Tibial artery (tissue), 4 donors: ENCODE measurements around the gene NASP.

Experiments used
- DNase-seq, 2 donors: peaks; one replicate each; pipeline ENCODE4 v3.0.0-alpha.2; 2019
- H3K27ac ChIP-seq, 2 donors: fragments of 200-600 bp; sonication (generic) in 1 of 2; 1 replicate in 1 of 2; 2 replicates in 1 of 2; pipeline ENCODE4 v1.5.1; 2018 to 2019; ENCODE audit warnings: mild to moderate bottlenecking in 1 of 2
- H3K27me3 ChIP-seq, 2 donors: fragments of 200-600 bp; sonication (generic) in 1 of 2; one replicate each; pipeline versions ENCODE4 v1.5.1 to v1.6.0; 2016 to 2019
- H3K36me3 ChIP-seq, 3 donors: fragments of 200-600 bp; sonication (generic) in 2 of 3; one replicate each; pipeline ENCODE4 v1.5.1; 2016 to 2019; ENCODE audit warnings: mild to moderate bottlenecking in 2 of 3
- H3K4me1 ChIP-seq, 4 donors: fragments of 200-600 bp; sonication (generic) in 2 of 4; 1 replicate in 3 of 4; 2 replicates in 1 of 4; pipeline ENCODE4 v1.5.1; 2016 to 2019
- H3K4me3 ChIP-seq, 2 donors: fragments of 200-600 bp; sonication (generic) in 1 of 2; 1 replicate in 1 of 2; 2 replicates in 1 of 2; pipeline ENCODE4 v1.5.1; 2018 to 2019; ENCODE audit warnings: mild to moderate bottlenecking in 2 of 2
- H3K9me3 ChIP-seq, 3 donors: fragments of 200-600 bp; sonication (generic) in 1 of 3; one replicate each; pipeline ENCODE4 v1.5.1; 2016 to 2019
- CTCF ChIP-seq, 2 experiments: fragments of 200-600 bp in 1 of 2; fragments of 450-650 bp in 1 of 2; IDR thresholded peaks; one replicate each; pipeline ENCODE4 v1.5.1; 2017 to 2019; ENCODE audit warnings: antibody characterized with exemption in 2 of 2, mild to moderate bottlenecking in 1 of 2, moderate library complexity in 1 of 2
- intact Hi-C: fragments of 100-400 bp; cut with DNase I; formaldehyde crosslinking; loops from one replicate; pipeline ENCODE4 v1.15.0; 2023; ENCODE audit warnings: low total_unique reads

NASP gene

GRCh38 chr1:45543581-45544417 is 40.0 kb upstream of the NASP start:
- peak; percentile 64 to 76 for DNase-seq
- H3K27ac ChIP-seq = no peak overlapping the region

GRCh38 chr1:45544530-45544929 is 39.3 kb upstream of the NASP start:
- no peak for DNase-seq
- no peaks in the 10 kb centered on the region for H3K36me3 ChIP-seq
- H3K9me3 ChIP-seq = no peaks in the 10 kb centered on the region
- H3K27ac ChIP-seq = no peak overlapping the region
- H3K27me3 ChIP-seq = no peaks in the 10 kb centered on the region
- no peak for TF ChIP-seq CTCF (IDR thresholded peaks at IDR 0.05)
- no peaks in the 10 kb centered on the region for H3K4me1 ChIP-seq
- H3K4me3 ChIP-seq = no peak overlapping the region
- intact Hi-C loops = no loop called here

More at GRCh38 chr1:45543581-45544417, 40.0 kb upstream of the NASP start:
- Histone ChIP-seq H3K4me1 (no peaks in the 10 kb centered on the region), H3K9me3 (no peaks in the 10 kb centered on the region), H3K36me3 (no peaks in the 10 kb centered on the region), H3K27me3 (no peaks in the 10 kb centered on the region), H3K4me3 (no peak overlapping the region)
- intact Hi-C loops = no loop called here
- no peak for TF ChIP-seq CTCF (IDR thresholded peaks at IDR 0.05)

- TF ChIP-seq CTCF (IDR thresholded peaks at IDR 0.05) = no peak
- H3K27ac ChIP-seq = no peak overlapping the region
- no peak overlapping the region for H3K4me3 ChIP-seq
- no peaks in the 10 kb centered on the region for H3K36me3 ChIP-seq
- H3K4me1 ChIP-seq = peaks cover 0 to 3% (median 1%) of the 10 kb centered on the region in 4 donors
- intact Hi-C loops = no loop called here
- DNase-seq = no peak
- H3K27me3 ChIP-seq = no peaks in the 10 kb centered on the region
- H3K9me3 ChIP-seq = no peaks in the 10 kb centered on the region
These were observed 38.8 kb upstream of the NASP start for GRCh38 chr1:45545019-45545493.

DNA sequence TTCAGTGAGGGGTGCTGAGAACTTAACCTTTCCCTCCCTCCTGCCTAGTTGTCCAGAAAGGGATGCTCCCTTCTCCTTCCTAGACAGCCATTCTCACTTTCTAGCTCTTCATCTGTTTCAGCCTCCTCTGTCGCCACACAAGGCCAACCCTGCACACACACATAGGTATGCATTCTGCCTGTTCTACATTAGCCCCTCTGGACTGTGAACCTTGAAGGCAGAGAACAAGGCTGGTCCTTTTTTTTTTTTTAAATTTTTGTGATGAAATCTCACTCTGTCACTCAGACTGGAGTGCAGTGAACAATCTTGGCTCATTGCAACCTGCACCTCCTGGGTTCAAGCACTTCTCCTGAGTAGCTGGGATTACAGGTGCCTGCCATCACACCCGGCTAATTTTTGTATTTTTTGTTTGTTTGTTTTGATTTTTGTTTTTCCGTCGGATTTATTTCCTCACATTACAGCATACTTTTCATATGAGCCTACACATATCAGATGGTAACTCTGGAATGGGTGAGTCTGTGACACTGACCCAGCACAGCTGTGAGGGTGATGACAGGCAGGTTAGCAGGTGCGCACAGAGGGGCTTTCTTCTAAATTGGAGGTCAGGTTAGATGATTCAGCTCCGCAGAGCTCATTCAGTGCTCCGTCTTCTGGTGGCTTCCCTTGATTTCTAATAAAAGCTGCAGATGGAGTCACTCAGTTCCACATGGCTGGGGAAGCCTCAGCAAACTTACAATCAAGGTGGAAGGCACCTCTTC is 38.1 kb upstream of the NASP start:
- DNase-seq = no peak
- no peaks in the 10 kb centered on the region for H3K9me3 ChIP-seq
- no peaks in the 10 kb centered on the region for H3K27me3 ChIP-seq
- peaks cover 0 to 7% (median 3%) of the 10 kb centered on the region in 4 donors for H3K4me1 ChIP-seq
- intact Hi-C loops = no loop called here
- H3K27ac ChIP-seq = no peak overlapping the region
- H3K4me3 ChIP-seq = no peak overlapping the region
- TF ChIP-seq CTCF (IDR thresholded peaks at IDR 0.05) = no peak
- no peaks in the 10 kb centered on the region for H3K36me3 ChIP-seq

DNA sequence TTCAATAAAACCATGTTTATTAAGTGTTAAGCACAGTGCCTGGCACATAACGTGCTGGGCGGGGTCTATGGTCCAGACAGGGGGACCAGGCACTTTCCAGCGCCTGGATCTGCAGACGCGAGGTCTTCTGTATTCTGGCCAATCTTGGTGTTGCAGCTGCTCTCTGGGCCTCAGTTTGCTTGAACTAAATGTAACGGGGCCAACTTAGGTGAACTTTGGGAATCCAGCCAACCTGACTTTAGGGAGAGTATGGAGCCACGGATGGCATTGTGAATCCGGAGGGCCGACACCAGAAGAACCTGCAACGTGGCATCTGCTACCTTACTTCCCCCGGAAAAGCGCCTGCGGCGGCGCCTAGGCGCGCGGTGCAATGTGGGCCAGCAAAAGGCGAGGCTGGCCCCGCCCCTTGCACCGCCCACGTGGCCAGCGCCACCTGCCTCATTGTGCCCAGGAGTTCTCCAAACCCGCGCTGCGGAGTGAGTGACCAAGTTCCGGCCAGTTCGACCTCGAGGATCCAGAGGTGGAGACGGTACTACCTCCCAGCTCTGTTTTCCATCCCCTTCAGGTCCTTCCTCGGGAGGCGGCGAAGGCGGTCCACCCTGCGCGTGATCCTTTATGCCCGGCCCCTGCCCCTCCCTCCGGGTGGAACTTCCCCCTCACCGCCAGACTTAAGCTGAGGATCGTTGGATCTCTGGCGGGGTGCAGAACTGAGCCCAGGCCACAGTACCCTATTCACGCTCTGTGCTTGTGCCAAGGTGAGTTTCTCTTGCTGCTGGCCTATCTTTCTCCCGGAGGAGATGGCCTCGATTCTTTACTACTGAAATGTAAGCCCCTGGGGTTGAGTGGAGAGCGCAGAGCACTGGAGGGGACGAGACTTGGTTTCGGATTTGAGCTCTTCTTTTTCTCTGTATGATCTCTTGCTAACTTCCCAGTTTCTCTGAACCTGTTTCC is 33.2 kb upstream of the NASP start, which contains the start of gene AKR1A1:
Gene AKR1A1, plus strand, starts transcription at position 426 of the 951 bp plus-strand sequence. CDS start 10,969 bp downstream, outside the sequence.
- intact Hi-C loops = no loop called here
- H3K4me1 ChIP-seq = peaks cover 0 to 19% (median 13%) of the 10 kb centered on the region in 4 donors
- H3K9me3 ChIP-seq = no peaks in the 10 kb centered on the region
- peak within 1 kb of the TSS; percentile 64 to 66 for H3K4me3 ChIP-seq
- no peak for TF ChIP-seq CTCF (IDR thresholded peaks at IDR 0.05)
- H3K27ac ChIP-seq = peak within 1 kb of the TSS; percentile 79 to 80
- peak; percentile 82 to 93 for DNase-seq
- H3K27me3 ChIP-seq = no peaks in the 10 kb centered on the region
- peaks cover 0 to 13% (median 0%) of the 10 kb centered on the region in 3 donors for H3K36me3 ChIP-seq
